HG02759 (cell line): ENCODE results near the gene MOGAT3.

Experiments used
- ATAC-seq: cut with Tn5 transposase; IDR thresholded peaks from one replicate; pipeline ENCODE4 v1.9.1; 2021; ENCODE audit warnings: mild to moderate bottlenecking, moderate library complexity; ENCODE audit not compliant: unreplicated experiment

Gene MOGAT3

DNA sequence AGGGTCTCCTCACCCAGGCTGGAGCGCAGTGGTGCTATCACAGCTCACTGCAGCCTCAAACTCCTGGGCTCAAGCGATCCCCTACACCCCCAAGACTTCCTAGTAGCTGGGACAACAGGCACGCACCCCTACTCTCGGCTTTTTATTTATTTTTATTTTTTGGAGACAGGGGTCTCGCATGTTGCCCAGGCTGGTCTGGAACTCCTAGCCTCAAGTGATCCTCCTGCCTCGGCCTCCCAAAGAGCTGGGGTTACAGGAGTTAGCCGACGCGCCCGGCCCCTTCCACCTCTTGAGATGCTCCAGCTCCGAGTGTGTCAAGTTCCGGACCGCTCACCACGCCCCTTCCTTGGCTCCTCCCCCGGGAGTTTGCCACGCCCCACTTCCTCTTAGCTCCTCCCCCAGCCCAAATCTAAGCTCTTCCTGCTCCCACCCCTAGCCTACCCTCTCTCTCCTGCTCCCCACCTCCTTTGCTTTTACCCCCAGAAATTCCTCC is 27.0 kb downstream of the MOGAT3 start:
- no peak for ATAC-seq

DNA sequence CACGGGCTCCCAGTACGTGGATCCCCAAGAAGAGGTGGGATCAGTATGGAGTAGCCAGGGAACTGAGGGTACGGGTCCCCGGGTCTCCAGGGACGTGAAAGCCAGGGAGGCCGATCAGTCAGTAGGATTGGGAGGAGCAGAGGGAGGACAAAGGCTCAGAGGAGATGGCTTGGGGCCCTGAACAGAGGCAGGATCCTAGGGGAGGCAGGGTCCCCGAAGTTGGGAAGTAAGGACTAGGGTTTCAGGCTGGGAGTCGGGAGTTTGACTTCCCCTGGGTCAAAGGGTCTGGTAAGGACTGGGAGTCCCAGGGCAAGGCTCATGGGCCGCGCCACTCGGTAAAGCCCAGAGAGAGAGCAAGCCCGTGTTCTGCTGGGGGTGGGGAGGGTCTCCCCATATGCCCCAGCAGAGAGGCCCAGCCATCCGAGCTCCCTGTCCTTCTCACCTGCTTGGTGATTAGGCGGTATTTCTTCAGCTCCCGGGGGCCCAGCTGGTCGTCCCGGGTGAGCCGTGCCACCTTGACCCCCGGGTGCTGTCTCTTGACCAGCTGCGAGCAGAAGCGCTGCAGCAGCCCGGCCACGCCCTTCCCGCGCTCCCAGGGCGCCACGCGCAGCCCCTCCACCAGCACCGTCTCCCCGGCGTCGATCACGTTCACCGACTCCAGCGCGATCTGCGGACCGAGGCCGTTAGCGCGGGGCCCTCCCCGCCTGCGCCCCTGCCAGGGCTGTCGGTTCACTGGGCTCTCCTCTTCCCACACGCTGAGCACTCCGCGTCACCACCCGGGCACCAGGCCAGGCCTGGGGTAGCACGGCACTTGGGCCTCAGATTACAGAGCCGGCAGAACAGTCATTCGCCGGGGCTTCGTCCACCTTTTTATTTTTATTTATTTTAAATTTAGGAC is 27.7 kb downstream of the MOGAT3 start:
- no peak for ATAC-seq

GRCh38 chr7:101172005-101172853 is 28.6 kb downstream of the MOGAT3 start:
- ATAC-seq: no peak

DNA sequence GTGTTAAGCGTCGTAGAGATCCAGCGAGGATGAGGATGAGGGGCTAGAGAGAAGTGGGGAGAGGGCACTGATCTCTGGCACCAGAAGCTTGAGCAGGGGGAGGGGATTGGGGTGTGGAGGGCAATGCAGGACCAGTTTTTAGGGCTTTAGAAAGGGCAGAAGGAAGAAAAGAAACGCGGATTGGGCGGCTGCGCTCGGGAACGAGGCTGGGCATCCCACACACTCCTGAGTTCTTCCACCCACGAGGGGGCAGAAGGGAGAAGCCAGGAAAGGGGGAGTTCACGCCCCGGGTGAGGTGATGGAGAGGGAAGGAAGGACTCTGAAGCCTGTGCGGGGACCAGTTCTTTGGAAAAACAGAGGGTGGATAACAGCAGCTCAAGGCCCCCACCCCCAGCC is 29.4 kb downstream of the MOGAT3 start:
- no peak for ATAC-seq

DNA sequence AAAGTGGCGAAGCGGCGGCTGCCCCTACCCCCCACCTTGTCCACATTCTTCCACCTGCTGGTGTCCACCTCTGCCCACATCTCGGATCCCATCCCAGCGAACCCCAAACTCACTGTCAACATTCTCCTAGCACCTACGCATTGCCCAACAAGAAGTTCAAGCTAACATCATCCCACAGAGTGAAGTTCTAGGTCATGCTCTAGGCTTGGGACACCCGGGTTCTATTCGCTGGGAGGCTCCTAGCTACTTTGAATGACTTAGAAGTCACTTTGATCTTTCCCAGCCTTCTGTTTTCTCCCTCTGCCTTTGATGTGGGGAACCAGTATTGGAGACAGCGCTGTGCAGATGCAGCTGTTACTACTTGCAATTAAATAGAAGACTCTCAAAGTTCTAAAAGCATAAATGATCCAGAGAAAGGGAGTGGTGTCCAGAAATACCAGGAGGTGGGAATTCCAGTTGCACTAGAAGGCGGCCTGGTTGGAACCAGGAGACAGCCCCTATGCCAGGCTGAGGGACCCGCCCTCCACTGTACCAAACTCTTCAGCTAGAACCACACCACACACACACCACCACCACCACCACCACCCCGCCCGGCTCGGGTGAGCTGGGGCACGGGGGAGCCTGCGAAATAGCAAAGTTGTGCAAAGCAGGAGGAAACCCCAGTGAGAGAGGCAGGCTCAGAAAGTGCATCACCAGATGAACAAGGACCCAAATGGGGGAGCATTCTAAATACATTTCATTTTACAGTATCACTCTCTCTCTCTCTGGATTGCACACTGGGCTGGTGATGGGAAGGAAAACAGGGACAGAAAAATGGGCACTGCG is 30.0 kb downstream of the MOGAT3 start:
- no peak for ATAC-seq

GRCh38 chr7:101169838-101170551 is 30.8 kb downstream of the MOGAT3 start:
- peak; percentile 37 for ATAC-seq

- ATAC-seq: no peak
Measured at GRCh38 chr7:101169110-101169837, 31.6 kb downstream of the MOGAT3 start.

DNA sequence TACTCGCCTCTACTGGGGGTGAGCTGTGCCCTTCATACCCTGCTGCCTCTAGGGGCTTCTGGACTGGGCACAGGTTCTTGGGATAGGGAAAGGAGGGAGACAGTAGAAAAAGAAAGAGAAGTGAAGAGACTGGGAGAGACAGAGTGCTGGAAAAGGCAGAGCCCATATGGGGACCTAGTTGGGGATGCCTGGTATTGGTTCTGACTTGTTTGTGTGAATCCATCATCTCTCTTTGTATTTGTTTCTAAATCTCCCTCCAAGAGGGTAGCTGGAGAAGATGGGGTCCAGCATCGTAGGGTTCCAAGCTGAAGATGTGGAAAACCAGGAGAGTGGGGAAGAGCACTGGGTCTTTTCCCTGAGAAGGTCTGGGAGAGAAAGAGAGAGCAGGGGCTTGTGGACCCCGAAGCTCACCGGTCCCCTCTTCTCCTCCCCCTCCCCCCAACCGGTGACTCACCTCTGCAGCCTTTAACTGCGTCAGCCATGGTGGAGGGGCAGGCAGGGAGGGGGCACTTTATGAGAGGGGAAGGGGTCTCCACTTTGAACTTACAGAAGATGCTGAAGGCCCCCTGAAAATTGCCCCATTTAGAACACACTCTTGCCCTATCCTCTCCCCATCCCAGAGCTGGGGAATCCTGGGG is 32.3 kb downstream of the MOGAT3 start:
- ATAC-seq: no peak

DNA sequence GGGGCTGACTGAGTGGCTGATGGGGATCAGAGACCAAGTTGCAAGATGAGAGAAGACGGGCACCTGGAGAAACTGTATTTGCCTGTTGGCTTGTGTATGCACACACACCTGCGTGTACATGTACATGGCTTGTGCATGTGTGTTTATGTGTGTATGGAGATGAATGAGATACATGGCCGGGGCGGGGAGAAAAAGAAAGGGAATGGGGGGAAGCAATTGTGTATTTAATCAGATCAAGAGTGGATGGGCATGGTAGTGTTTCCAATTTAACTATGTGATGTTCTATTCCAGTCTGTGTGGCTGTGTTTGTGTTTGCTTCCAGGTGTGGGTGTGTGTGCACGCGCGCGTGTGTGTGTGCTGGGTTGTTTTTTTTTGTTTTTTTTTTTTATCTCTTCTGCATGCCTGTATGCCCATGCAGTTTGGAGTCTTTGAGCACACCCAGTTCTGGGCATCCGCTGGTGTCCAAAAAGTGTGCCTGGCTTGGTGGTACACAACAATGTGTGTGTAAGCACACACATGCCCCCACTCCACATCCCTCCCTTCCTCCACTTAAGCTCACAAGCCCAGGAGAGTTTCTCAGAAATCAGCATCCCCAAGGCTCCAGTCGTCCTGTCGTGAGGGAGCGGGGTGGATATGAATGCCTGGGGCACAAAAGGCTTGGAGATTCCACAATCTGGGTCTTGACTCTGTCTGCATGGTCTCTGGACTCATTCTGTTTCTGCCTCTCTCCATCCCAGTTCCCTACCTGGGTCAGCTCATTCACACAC is 33.0 kb downstream of the MOGAT3 start:
- ATAC-seq: no peak

GRCh38 chr7:101166909-101167644 is 33.8 kb downstream of the MOGAT3 start:
- ATAC-seq: no peak

GRCh38 chr7:101166648-101166908 is 34.3 kb downstream of the MOGAT3 start:
- no peak for ATAC-seq

GRCh38 chr7:101165958-101166647 is 34.7 kb downstream of the MOGAT3 start:
- ATAC-seq: no peak

GRCh38 chr7:101165075-101165957 is 35.5 kb downstream of the MOGAT3 start, which contains the start of gene VGF:
VGF (minus strand) TSS chr7:101165569; CDS start chr7:101164843, 726 bp downstream.
- ATAC-seq: peak; percentile 82

GRCh38 chr7:101164071-101164840 is 36.6 kb downstream of the MOGAT3 start:
- no peak for ATAC-seq

DNA sequence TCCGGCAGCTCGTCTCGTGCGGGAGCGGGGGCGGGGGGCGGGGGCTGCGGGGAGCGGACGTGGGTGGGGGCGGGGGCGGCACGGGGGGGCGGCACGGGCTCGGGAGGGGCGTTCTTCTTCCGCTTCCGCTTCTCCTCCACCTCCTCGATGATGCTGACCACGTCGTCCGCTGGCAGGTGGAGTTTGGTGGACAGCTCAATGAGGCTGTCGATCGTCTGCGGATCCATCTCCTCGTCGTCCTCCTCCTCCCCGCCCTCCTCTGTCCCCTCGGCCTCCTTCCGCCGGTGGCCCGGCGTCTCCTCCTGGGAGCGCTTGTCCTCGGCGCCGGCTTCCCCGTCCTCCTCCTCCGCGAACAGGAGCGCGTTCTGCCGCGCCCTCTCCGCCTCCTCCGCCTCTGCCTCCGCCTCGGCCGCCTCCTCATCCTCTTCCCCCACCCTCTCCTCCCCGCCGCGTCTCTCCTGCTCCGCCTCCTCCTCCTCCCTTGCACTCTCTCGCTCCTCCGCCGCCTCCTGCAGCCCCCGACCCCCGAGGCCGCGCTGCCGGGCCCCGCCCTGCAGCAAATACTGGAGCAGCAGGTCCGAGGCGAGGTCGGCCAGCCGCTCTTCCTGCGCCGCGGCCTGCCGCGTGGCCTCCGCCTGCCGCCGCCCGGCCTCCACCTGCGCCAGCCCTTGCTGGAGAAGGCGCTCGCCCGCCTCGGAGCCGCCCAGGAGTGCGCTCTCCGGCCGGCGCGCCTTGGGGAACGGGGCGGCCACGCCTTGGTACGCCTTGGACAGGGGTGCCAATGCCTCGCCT is 37.4 kb downstream of the MOGAT3 start:
- ATAC-seq: no peak
